ENCODE results near the gene ATF3. TPM values are rescaled to one million over a fixed set of nuclear protein-coding genes. Genes with fewer than 3 reads are reported as not detected.

The ATF3 gene
- total RNA-seq, 1 experiment from 2014 or later: 21.8 TPM

DNA sequence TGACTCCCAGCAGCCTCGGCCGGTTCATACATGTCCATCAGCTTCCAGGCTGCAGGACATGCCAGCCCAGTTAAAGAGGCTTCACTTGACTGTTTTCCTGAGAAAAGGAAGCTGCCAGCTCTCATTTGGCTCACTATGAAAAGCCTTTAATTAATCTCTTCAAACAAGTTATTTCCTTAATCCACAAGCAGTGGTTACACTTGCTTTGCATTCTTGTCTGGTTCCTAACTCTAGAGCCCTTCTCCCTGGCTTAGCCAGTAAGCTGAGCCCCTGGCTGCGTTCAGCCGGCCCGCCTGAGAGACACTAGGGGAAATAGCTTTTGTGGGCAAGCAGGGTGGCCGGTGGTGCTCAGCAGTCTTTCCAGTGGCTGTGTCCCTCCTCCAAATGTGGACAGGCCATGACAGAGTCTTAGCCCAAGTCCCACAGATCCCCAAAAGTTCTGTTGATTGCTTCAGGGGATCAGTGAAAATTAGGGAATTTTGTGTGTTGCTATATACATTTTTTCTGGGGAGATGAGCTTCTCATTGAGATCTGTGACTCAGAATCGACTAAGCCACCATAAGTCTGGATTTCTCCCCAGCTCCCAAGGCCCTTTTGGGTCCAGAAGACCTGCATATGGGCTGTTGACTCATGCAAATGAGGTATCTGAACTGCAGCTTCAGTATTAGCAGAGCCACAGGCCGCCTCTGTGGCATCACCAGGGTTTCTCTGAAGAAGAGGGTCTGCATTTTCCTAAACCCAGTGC, 10.1 kb downstream of the ATF3 start:
- BruUV-seq (replicated peaks): no TSS peak
- no peaks in the 10 kb centered on the region for H3K27me3 Mint-ChIP-seq (ENCODE audit: insufficient read depth, unreplicated experiment)
- peaks cover 72% of the 10 kb centered on the region for H3K36me3 Mint-ChIP-seq (ENCODE audit: insufficient read depth, unreplicated experiment)
- no peaks in the 10 kb centered on the region for H3K36me3 ChIP-seq (ENCODE audit: control insufficient read depth, insufficient read depth, low read length)
- no peak overlapping the region for H3K27ac Mint-ChIP-seq (ENCODE audit: unreplicated experiment)
- CTCF ChIA-PET: interaction anchor here (0.8 to 1.1 kb wide), 2 partner anchors 9 to 10 kb away, joined by 3 to 4 read pairs; partner anchors contain the start of gene ATF3
- no peaks in the 10 kb centered on the region for H3K27me3 ChIP-seq (replicated peaks; ENCODE audit: control insufficient read depth, insufficient read depth, low read length)
- DNase-seq: no peak
- no peak overlapping the region for H3K4me3 ChIP-seq (ENCODE audit: low read depth, low read length)
- TF ChIP-seq, protein P1, sequence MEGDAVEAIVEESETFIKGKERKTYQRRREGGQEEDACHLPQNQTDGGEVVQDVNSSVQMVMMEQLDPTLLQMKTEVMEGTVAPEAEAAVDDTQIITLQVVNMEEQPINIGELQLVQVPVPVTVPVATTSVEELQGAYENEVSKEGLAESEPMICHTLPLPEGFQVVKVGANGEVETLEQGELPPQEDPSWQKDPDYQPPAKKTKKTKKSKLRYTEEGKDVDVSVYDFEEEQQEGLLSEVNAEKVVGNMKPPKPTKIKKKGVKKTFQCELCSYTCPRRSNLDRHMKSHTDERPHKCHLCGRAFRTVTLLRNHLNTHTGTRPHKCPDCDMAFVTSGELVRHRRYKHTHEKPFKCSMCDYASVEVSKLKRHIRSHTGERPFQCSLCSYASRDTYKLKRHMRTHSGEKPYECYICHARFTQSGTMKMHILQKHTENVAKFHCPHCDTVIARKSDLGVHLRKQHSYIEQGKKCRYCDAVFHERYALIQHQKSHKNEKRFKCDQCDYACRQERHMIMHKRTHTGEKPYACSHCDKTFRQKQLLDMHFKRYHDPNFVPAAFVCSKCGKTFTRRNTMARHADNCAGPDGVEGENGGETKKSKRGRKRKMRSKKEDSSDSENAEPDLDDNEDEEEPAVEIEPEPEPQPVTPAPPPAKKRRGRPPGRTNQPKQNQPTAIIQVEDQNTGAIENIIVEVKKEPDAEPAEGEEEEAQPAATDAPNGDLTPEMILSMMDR (IDR thresholded peaks at IDR 0.05; ENCODE audit: insufficient read depth in 1 of 2, low read depth in 1 of 2, low read length in 1 of 2, severe bottlenecking in 1 of 2, unreplicated experiment in 1 of 2): no peak
- no peaks in the 10 kb centered on the region for H3K9me3 ChIP-seq
- no peaks in the 10 kb centered on the region for H3K4me1 Mint-ChIP-seq (ENCODE audit: low read depth, unreplicated experiment)
- no peaks in the 10 kb centered on the region for H3K4me1 ChIP-seq
- intact Hi-C loops (cut with micrococcal nuclease; ENCODE audit: unreplicated experiment): no loop called here
- H3K9me3 Mint-ChIP-seq (ENCODE audit: unreplicated experiment): no peaks in the 10 kb centered on the region
- no peak overlapping the region for H3K4me3 Mint-ChIP-seq (ENCODE audit: unreplicated experiment)
- POLR2A ChIA-PET: interaction anchor here (1.5 kb wide), 1 partner anchor 10 kb away, joined by 3 read pairs; the partner anchor contains the start of gene ATF3

DNA sequence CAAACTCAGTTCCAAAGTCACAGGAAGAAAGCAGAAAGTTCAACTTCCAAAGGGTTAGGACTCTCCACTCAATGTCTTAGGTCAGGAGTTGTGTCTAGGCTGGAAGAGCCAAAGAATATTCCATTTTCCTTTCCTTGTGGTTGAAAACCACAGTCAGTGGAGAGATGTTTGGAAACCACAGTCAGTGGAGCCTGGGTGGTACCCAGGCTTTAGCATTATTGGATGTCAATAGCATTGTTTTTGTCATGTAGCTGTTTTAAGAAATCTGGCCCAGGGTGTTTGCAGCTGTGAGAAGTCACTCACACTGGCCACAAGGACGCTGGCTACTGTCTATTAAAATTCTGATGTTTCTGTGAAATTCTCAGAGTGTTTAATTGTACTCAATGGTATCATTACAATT, 11.7 kb downstream of the ATF3 start:
- TSS peak; percentile 5 for BruUV-seq (replicated peaks)
- CTCF ChIA-PET: no interaction called here
- intact Hi-C loops (cut with micrococcal nuclease; ENCODE audit: unreplicated experiment): no loop called here
- no peak for DNase-seq
- no peaks in the 10 kb centered on the region for H3K27me3 Mint-ChIP-seq (ENCODE audit: insufficient read depth, unreplicated experiment)
- Histone ChIP-seq H3K27me3 (replicated peaks; ENCODE audit: control insufficient read depth, insufficient read depth, low read length) (no peaks in the 10 kb centered on the region), H3K9me3 (no peaks in the 10 kb centered on the region), H3K4me3 (ENCODE audit: low read depth, low read length) (no peak overlapping the region), H3K4me1 (no peaks in the 10 kb centered on the region), H3K36me3 (ENCODE audit: control insufficient read depth, insufficient read depth, low read length) (no peaks in the 10 kb centered on the region)
- no peaks in the 10 kb centered on the region for H3K9me3 Mint-ChIP-seq (ENCODE audit: unreplicated experiment)
- TF ChIP-seq, protein P1 (IDR thresholded peaks at IDR 0.05; ENCODE audit: insufficient read depth in 1 of 2, low read depth in 1 of 2, low read length in 1 of 2, severe bottlenecking in 1 of 2, unreplicated experiment in 1 of 2): no peak
- no peaks in the 10 kb centered on the region for H3K4me1 Mint-ChIP-seq (ENCODE audit: low read depth, unreplicated experiment)
- POLR2A ChIA-PET: no interaction called here
- peaks cover 58% of the 10 kb centered on the region for H3K36me3 Mint-ChIP-seq (ENCODE audit: insufficient read depth, unreplicated experiment)
- no peak overlapping the region for H3K27ac Mint-ChIP-seq (ENCODE audit: unreplicated experiment)
- H3K4me3 Mint-ChIP-seq (ENCODE audit: unreplicated experiment): no peak overlapping the region

DNA sequence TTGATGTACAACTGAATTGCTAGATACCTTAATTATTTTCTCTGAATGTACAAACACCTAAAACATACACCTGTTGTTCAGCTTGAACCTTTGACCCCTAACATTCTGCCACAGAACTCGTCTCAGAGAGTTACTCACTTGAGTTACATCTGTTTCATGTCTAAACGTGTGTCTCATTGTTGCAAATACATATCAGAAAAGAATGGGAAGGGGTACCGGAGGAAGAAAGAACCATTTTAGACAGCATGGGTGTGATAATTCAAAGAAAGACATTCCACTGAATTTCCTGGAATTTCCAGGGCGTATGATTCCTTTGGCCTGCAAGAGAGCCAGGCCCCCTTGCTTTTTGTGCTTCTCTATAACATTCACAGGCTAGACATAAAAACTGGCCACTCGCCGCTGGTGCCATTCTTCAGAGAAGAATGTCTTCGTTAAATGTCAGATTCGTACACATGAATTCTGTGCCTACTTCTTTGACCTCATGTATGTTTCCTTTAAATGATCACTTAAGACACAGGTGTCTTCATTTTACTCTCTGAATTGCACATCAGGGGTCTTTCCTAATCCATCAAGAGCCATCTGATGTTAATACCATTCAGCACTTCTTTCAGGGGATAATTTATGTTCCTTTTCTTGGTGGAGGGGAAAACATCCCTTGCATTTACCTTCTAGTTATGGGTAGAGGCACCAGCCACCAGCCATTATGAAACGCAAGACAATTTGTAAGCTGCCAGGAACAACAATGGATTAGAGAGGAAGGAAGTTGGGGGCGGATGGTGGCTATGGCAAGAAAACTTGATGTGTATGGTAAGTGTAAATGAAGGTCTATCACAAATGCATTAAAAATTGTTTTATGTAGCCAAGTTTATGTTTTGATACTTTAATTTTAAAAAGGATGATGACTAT, 12.7 kb downstream of the ATF3 start:
- ChIA-PET CTCF (no interaction called here), POLR2A (no interaction called here)
- no TSS peak for BruUV-seq (replicated peaks)
- peaks cover 48% of the 10 kb centered on the region for H3K36me3 Mint-ChIP-seq (ENCODE audit: insufficient read depth, unreplicated experiment)
- H3K4me1 Mint-ChIP-seq (ENCODE audit: low read depth, unreplicated experiment): no peaks in the 10 kb centered on the region
- no peaks in the 10 kb centered on the region for H3K27me3 Mint-ChIP-seq (ENCODE audit: insufficient read depth, unreplicated experiment)
- no peak overlapping the region for H3K4me3 ChIP-seq (ENCODE audit: low read depth, low read length)
- TF ChIP-seq, protein P1 (IDR thresholded peaks at IDR 0.05; ENCODE audit: insufficient read depth in 1 of 2, low read depth in 1 of 2, low read length in 1 of 2, severe bottlenecking in 1 of 2, unreplicated experiment in 1 of 2): no peak
- DNase-seq: no peak
- intact Hi-C loops (cut with micrococcal nuclease; ENCODE audit: unreplicated experiment): no loop called here
- no peaks in the 10 kb centered on the region for H3K36me3 ChIP-seq (ENCODE audit: control insufficient read depth, insufficient read depth, low read length)
- no peaks in the 10 kb centered on the region for H3K9me3 ChIP-seq
- H3K4me3 Mint-ChIP-seq (ENCODE audit: unreplicated experiment): no peak overlapping the region
- H3K27me3 ChIP-seq (replicated peaks; ENCODE audit: control insufficient read depth, insufficient read depth, low read length): no peaks in the 10 kb centered on the region
- H3K9me3 Mint-ChIP-seq (ENCODE audit: unreplicated experiment): no peaks in the 10 kb centered on the region
- no peak overlapping the region for H3K27ac Mint-ChIP-seq (ENCODE audit: unreplicated experiment)
- no peaks in the 10 kb centered on the region for H3K4me1 ChIP-seq

Measured in Caco-2 (cell line).